Adrenal gland (tissue), 5 donors: Measurements from ENCODE around the gene TRPM4.

Experiments used
- POLR2A ChIP-seq, 2 donors: fragments of 450-650 bp; IDR thresholded peaks; one replicate each; pipeline ENCODE4 v1.6.1; 2017; ENCODE audit warnings: antibody characterized with exemption in 2 of 2, mild to moderate bottlenecking in 2 of 2, moderate library complexity in 1 of 2
- TF ChIP-seq, protein P1 (sequence below), 6 experiments: fragments of 450-650 bp in 4 of 6; fragments of 200-600 bp in 2 of 6; sonication (generic) in 1 of 6; IDR thresholded peaks; 1 replicate in 5 of 6; 2 replicates in 1 of 6; pipeline versions ENCODE4 v1.5.1 to v1.8.0; 2016 to 2021; ENCODE audit warnings: antibody characterized with exemption in 6 of 6, mild to moderate bottlenecking in 2 of 6, moderate library complexity in 1 of 6
- donor health status: DM: no; HTN: no; CAD: no.

- TF ChIP-seq, protein P1, sequence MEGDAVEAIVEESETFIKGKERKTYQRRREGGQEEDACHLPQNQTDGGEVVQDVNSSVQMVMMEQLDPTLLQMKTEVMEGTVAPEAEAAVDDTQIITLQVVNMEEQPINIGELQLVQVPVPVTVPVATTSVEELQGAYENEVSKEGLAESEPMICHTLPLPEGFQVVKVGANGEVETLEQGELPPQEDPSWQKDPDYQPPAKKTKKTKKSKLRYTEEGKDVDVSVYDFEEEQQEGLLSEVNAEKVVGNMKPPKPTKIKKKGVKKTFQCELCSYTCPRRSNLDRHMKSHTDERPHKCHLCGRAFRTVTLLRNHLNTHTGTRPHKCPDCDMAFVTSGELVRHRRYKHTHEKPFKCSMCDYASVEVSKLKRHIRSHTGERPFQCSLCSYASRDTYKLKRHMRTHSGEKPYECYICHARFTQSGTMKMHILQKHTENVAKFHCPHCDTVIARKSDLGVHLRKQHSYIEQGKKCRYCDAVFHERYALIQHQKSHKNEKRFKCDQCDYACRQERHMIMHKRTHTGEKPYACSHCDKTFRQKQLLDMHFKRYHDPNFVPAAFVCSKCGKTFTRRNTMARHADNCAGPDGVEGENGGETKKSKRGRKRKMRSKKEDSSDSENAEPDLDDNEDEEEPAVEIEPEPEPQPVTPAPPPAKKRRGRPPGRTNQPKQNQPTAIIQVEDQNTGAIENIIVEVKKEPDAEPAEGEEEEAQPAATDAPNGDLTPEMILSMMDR (IDR thresholded peaks at IDR 0.05), result no peak
- no peak for TF ChIP-seq POLR2A (IDR thresholded peaks at IDR 0.05)
Observed at GRCh38 chr19:49256691-49257090, 99.1 kb downstream of the TRPM4 start.
